ENCODE data around the gene GTF2F2. TPM values are rescaled to one million over a fixed set of nuclear protein-coding genes. Genes with fewer than 3 reads are reported as not detected.
"Not testable (repeated sequence)": the region's sequence is repeated elsewhere in the genome, so short reads cannot be mapped to it uniquely, and the experiment has no call there.

The GTF2F2 gene
- total RNA-seq, 1 experiment from 2014 or later = 64.5 TPM

DNA sequence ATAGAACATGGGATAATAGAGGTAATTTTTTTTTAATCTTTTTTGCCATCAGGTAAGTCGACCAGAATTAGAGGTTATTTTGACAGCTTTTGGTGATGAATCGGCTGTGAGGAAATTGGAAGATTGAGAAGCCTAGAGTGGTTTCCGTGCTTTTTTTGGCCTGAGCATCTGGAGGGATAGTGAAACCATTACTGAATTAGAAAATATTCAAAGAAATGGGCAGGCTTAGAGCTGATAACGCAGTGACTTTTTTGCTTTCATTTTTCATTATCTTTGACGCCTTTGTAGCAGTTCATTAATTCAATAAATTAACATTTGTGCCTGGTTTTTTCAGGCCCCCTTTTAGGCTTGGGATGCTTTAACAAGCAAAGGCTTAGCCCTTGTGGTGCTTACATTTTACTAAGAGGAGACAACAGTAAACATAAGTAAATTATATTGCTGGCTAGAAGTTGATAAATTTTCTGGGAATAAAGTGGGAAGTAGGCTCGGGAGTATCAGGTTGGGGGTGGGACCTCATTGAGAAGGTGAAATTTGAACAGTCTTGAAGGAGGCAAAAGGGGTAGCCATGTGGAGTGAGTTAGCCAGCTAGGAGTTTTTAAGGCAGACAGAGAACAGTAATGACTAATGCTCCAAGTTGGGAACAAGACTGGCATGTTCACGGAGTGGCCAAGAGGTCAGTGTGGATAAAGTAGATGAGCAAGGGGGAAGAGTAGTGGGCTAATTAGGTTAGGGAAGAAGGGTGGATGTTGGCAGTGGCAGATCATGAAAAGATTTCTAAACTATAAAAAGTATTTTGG is 36.5 kb downstream of the GTF2F2 start:
- Histone ChIP-seq H3K36me3 (peaks cover 67% of the 10 kb centered on the region), H3K27me3 (no peaks in the 10 kb centered on the region), H3K9me3 (no peaks in the 10 kb centered on the region), H3K4me3 (no peak overlapping the region)
- no peak for DNase-seq

DNA sequence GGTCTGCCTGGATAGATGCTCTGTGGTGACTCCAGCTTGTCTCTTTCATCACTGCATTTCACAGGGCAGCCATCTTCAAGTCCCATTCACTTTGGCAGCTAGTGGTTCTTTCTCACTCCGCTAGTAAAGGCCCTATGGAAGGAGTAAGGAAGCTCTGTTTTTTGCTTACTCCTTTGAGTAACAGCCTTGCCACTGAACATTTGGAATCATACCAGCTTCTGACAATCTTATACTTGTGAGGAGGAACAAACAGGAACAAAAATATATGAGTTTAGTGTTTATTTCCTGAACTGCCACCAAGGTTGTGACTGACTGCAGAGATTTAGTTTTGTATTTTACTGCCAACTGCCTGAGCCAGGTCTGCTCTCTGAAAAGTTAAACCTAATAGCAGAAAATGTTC is 41.9 kb downstream of the GTF2F2 start:
- DNase-seq = peak; percentile 8
- Histone ChIP-seq H3K27me3 (no peaks in the 10 kb centered on the region), H3K4me3 (no peak overlapping the region), H3K36me3 (peaks cover 56% of the 10 kb centered on the region), H3K9me3 (no peaks in the 10 kb centered on the region)

DNA sequence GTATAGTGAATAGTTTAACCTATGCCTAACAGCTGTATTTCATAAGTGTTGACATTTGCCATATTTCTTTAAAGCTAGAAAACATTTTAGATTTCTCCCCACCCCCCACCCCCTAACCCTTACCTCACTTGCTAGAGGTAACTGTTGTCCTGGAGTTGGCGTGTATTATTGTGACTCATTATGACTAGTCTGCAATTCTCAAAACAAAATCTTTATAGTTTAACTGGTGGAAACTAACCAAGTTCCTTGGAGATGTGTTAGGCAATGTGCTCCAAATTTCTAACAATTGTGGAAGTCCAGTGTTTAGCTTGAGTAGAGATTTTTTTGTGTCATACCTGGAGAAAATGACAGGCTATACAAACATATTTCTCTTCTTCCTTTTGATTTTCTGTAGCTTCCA is 42.5 kb downstream of the GTF2F2 start:
- Histone ChIP-seq H3K36me3 (peaks cover 52% of the 10 kb centered on the region), H3K27me3 (no peaks in the 10 kb centered on the region), H3K4me3 (no peak overlapping the region), H3K9me3 (no peaks in the 10 kb centered on the region)
- peak; percentile 7 for DNase-seq

DNA sequence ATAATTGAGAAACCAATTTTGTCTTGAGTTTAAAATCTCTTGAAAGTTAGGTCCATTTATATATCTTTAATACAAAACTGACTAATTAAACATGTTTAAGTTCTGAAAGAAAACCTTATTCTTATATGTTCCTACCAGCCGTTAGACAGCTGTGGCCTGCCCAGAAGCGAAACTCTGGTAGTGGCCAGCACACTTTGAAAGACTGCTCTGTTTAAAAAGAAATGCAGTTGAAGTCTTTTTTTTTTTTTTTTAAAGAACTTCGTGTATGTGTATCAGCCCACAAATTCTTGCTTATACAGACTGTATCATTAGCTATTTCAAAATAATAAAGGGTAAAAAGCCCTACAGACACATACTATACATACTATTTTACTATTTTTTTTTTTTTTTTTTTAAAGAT is 46.5 kb downstream of the GTF2F2 start:
- no peak for DNase-seq
- no peak overlapping the region for H3K4me3 ChIP-seq
- H3K27me3 ChIP-seq = no peaks in the 10 kb centered on the region
- peaks cover 41% of the 10 kb centered on the region for H3K36me3 ChIP-seq
- no peaks in the 10 kb centered on the region for H3K9me3 ChIP-seq

DNA sequence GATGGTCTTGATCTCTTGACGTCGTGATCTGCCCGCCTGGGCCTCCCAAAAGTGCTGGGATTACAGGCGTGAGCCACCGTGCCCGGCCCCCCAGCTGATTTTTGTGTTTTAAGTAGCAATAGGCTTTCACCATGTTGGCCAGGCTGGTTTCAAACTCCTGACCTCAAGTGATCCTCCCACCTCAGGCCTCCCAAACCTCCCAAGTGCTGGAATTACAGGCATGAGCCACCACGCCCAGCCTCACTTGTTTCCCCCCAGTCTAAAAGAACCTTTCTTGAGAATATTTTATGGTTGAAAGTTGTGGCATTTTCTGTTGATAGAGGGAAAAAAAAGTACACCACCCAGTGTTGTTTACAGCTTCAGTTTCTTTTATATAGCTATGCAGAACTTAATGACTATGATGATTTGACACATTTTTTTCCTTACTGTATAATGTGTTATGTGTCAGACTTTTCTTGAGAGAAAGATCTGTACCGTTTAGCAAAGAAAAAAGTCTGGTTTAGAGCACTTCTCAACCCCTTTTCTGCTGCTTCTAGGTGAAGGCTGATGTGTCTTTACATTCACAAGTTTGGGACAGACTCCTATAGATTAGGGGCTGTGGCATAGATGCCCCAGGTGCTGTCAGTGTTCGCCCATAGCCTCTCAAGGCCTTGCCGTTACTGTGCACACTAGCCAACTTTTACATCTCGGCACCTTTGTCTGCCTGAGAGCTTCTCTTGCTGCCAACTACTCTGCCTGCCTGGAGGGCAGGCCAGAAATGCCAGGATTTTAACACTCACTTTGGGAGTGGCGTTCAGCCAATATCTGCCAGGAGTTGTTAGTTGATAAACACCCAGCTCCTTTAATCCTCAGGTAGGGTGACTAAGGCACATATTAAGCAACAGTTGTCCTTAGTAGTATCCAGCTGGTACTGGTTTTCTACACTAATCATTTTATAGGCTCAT is 47.6 kb downstream of the GTF2F2 start:
- Histone ChIP-seq H3K9me3 (no peaks in the 10 kb centered on the region), H3K36me3 (peaks cover 46% of the 10 kb centered on the region), H3K27me3 (no peaks in the 10 kb centered on the region), H3K4me3 (no peak overlapping the region)
- peak; percentile 79 for DNase-seq

DNA sequence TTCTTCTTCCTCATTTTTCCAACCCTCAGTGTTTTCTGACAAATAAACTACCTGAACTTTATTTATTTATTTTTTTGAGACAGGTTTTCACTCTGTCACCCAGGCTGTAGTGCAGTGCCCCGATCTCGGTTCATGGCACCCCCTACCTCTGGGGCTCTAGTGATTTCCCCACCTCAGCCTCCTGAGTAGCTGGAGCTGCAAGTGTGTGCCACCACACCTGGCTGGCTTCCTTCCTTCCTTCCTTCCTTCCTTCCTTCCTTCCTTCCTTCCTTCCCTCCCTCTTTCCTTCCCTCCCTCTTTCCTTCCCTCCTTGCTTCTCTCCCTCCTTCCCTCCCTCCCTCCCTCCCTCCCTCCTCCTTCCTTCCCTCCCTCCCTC is 48.2 kb downstream of the GTF2F2 start:
- H3K4me3 ChIP-seq = no peak overlapping the region
- no peaks in the 10 kb centered on the region for H3K27me3 ChIP-seq
- no peaks in the 10 kb centered on the region for H3K9me3 ChIP-seq
- no peak for DNase-seq
- H3K36me3 ChIP-seq = peaks cover 49% of the 10 kb centered on the region

DNA sequence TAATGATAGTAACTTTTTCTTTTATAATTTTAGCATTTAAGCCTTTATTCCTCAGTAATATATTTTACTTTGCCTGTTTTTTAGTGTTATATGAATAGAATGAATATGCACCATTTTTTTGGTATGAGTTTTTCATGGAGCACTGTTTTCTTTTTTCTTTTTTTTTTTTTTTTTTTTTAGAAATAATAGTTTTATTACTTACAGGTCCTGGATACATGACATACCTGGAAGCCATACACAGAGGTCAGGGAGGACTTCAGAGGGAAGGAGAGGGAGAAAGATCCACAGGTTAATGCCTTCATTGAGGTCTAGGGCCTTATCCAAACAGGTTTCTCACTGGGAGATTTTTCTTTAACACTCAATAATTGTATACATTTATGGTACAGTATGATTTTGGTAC is 54.2 kb downstream of the GTF2F2 start:
- H3K36me3 ChIP-seq = peaks cover 36% of the 10 kb centered on the region
- no peaks in the 10 kb centered on the region for H3K9me3 ChIP-seq
- H3K4me3 ChIP-seq = no peak overlapping the region
- no peaks in the 10 kb centered on the region for H3K27me3 ChIP-seq
- no peak for DNase-seq

DNA sequence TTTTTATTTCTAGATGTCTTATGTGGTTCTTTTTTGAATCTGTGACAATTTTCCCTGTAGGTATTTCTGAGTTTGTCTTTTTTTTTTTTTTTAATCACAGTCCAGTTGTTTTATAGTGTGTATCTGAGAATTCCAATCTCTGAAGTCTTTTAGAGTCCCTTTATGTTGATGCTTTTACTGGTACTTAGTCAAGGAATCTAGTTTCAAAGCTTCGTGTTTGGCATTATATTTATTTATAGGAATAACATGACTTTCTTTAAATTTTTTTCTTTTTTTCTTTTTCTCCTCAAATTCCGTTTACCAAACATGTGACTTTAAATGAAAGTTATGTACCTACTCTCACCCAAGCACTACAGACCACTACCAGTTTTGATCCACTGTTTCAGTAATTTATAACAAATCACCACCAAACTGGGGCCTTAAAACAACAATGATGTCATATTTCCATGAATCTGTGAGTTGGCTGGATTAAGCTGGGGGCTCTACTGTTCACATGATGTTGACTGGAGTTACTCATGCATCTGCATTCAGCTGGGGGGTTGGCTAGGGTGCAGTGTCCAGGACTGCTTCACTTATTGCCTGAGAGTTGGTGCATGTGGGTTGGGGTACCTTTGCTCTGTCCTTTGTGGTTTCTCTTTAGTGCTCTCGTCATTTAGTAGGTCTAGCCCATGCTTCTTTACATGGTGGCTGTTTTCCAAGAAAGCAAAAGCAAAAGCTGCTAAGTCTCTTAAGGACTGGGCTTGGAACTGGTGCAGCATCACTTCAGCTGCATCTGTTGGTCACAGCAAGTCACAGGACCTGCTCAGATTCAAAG is 58.2 kb downstream of the GTF2F2 start:
- no peaks in the 10 kb centered on the region for H3K27me3 ChIP-seq
- H3K9me3 ChIP-seq = no peaks in the 10 kb centered on the region
- H3K36me3 ChIP-seq = peaks cover 23% of the 10 kb centered on the region
- DNase-seq = peak; percentile 84
- H3K4me3 ChIP-seq = no peak overlapping the region

DNA sequence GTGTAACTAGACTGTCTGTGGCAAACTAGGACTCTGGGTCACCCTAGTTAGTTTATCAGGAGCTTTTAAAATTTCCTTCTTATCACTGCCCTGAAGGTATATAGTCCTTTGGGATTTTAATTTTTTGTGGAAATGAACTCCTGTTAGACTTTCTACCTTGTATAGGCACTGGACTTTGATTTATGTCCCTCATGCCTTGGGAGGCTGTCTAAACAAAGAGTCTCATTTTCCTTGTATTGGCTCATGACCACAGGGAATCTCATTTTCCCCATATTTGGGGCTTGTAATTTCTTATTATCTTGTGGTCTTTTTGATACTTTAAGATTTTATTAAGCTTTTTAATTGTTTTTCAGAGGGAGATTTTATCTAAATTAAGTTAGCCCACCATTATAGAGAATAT is 59.1 kb downstream of the GTF2F2 start:
- Histone ChIP-seq H3K4me3 (no peak overlapping the region), H3K27me3 (no peaks in the 10 kb centered on the region), H3K9me3 (no peaks in the 10 kb centered on the region), H3K36me3 (peaks cover 20% of the 10 kb centered on the region)
- DNase-seq = no peak

DNA sequence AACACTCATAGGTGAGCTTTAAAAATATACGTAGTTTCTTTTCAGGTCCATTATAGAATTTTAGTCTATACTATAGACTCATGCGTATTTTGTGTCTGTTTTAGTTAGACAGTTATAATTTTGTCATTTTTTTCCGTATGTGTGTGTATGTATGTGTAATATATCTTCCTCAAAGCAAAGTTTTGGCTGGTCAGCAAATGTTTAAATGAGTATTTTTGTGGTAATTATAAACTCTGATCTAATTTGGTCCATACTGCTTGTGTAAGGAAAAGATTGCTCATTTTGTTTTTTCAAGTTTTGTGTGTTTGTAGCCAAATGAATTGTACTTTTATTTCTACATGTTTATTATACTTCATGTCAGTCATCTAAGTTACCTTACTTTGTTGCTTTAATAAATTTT is 60.0 kb downstream of the GTF2F2 start:
- H3K4me3 ChIP-seq = no peak overlapping the region
- no peaks in the 10 kb centered on the region for H3K27me3 ChIP-seq
- no peak for DNase-seq
- no peaks in the 10 kb centered on the region for H3K9me3 ChIP-seq
- peaks cover 19% of the 10 kb centered on the region for H3K36me3 ChIP-seq

DNA sequence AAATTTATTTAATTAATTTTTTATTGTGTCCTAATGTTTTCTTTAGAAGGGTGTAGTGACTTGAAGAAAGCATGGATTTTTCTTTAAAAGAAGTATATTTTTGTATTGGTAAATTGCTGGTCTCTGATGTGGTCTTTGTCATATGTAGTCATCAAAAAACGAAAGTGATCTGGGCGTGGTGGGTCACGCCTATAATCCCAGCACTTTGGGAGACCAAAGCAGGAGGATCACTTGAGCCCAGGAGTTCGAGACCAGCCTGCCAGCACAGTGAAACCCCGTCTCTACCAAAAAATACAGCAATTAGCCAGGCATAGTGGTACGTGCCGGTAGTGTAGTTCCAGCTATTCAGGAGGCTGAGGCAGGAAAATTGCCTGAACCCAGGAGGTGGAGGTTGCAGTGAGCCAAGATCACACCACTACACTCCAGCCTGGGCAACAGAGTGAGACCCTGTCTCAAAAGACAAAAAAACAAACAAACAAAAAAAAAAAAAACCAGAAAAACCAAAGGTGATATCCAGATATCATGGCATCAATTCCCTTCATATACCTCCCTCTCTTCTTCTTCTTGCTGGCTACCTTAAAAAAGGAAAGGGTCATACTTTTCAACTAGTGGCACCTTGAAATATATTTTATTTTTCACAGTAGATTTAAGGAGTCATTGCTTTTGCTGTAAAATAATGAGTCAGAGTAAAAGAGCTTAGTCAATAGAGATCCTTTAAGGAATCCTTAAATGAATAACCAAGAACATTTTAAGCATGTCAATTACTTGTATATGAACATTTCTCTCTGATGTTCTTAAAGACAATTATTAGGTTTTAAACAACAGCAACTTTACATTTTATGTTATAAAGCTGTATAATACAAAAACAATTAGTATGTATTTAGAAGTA is 60.6 kb downstream of the GTF2F2 start:
- Histone ChIP-seq H3K27me3 (no peaks in the 10 kb centered on the region), H3K9me3 (no peaks in the 10 kb centered on the region), H3K4me3 (no peak overlapping the region), H3K36me3 (peaks cover 19% of the 10 kb centered on the region)
- DNase-seq = peak; percentile 62

DNA sequence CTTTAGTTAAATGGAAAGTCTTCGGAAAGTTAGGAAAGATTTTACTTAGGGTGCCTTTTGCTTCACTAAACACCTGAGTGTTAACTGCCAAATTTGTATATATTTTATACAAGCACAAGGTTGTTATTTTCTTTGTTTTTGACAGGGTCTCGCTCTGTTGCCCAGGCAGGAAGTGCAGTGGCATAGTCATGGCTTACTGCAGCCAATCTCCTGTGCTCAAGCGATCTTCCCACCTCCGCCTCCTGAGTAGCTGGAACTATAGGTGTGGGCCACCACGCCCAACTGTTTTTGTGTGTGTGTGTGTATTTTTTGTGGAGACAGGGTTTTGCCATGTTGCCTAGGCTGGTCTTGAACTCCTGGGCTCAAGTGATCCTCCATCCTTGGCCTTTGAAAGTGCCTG is 64.4 kb downstream of the GTF2F2 start:
- Histone ChIP-seq H3K27me3 (no peaks in the 10 kb centered on the region), H3K9me3 (peaks cover 3% of the 10 kb centered on the region; the same call in 1 of the 2 replicates), H3K4me3 (no peak overlapping the region), H3K36me3 (peaks cover 41% of the 10 kb centered on the region)
- no peak for DNase-seq

DNA sequence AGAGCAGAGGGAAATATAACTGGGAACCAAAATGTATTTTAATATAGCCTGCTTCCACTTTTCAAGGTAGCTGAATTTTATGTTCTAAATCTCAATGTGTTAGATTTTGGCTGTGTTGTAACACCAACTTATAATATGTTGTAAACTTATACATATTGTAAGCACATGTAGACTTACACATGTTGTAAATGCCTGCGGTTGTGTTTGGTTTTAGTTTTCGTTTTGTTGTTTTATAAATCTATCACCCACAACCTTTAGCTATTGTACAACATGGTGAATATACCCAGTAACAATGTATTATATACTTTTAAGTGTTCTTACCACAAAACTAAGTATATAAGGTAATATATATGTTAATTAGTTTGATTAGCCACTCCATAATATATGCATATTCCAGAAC is 65.0 kb downstream of the GTF2F2 start:
- no peaks in the 10 kb centered on the region for H3K27me3 ChIP-seq
- peaks cover 47% of the 10 kb centered on the region for H3K36me3 ChIP-seq
- peaks cover 7% of the 10 kb centered on the region; the same call in 1 of the 2 replicates for H3K9me3 ChIP-seq
- no peak for DNase-seq
- H3K4me3 ChIP-seq = no peak overlapping the region

DNA sequence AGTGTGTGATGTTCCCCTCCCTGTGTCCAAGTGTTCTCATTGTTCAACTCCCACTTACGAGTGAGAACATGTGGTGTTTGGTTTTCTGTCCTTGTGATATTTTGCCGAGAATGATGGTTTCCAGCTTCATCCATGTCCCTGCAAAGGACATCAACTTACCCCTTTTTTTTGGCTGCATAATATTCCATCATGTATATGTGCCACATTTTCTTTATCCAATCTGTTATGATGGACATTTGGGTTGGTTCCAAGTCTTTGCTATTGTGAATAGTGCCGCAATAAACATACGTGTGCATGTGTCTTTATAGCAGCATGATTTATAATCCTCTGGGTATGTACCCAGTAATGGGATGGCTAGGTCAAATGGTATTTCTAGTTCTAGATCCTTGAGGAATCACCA is 68.8 kb downstream of the GTF2F2 start:
- H3K9me3 ChIP-seq, DNase-seq, H3K27me3 ChIP-seq, H3K4me3 ChIP-seq: not testable (repeated sequence)
- peaks cover 44% of the 10 kb centered on the region for H3K36me3 ChIP-seq

DNA sequence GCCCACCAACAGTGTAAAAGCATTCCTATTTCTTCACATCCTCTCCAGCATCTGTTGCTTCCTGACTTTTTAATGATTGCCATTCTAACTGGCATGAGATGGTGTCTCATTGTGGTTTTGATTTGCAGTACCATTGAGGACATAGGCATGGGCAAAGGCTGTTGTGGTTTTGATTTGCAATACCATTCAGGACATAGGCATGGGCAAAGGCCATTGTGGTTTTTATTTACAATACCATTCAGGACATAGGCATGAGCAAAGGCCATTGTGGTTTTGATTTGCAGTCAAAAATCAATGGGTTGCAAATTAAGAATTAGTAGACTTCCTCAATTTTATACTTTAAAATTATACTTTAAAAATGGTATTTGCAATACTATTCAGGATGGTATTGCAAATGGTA is 69.2 kb downstream of the GTF2F2 start:
- DNase-seq = peak; percentile 60

DNA sequence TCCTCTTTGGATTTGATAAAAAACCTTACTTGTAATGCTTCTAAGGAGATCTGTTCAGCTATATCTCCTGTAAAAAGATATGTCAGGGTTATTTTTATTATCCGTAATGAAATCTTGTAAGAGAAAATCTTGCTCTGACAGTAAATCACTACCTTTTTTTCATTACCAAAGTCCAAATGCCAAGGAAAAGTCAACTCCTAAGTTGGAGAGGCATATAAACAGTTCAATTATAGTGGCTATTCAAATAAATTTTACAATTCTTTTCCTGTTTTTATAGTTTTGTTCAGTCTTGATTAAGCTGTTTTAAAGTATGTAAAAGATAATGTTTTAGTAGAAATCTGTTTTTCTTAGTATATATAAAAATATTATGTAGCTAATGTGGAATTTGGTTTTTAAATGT is 71.6 kb downstream of the GTF2F2 start:
- H3K27me3 ChIP-seq = no peaks in the 10 kb centered on the region
- peaks cover 5% of the 10 kb centered on the region; the same call in 1 of the 2 replicates for H3K9me3 ChIP-seq

More for the DNA sequence above, 69.2 kb downstream of the GTF2F2 start:
- H3K9me3 ChIP-seq, H3K27me3 ChIP-seq, H3K4me3 ChIP-seq: not testable (repeated sequence)
- H3K36me3 ChIP-seq = peaks cover 49% of the 10 kb centered on the region

More for the DNA sequence above, 71.6 kb downstream of the GTF2F2 start:
- H3K4me3 ChIP-seq = no peak overlapping the region
- DNase-seq = no peak
- peaks cover 36% of the 10 kb centered on the region for H3K36me3 ChIP-seq

Data from MG63 (cell line).